Placental pericyte (primary cell): ENCODE measurements around the gene ADTRP. TPM values are rescaled to one million over a fixed set of nuclear protein-coding genes. Genes with fewer than 3 reads are reported as not detected.

Experiments
- small RNA-seq: library from RNA; depleted of rRNA; stranded (forward); fragments of <200 nt; gene quantifications from one replicate; pipeline ENCODE3, GENCODE V24; 2012; ENCODE audit warnings: low replicate concordance
- total RNA-seq: library from RNA; depleted of rRNA; stranded (reverse); fragments of >200 nt; gene quantifications from 2 replicates; pipeline ENCODE4 v1.2.3, GENCODE V29; 2012

The ADTRP gene
- total RNA-seq: 2.4 and 2.8 TPM in 2 replicates

GRCh38 chr6:11778648-11779328 is at the start of gene ADTRP:
Gene ADTRP (minus strand): TSS chr6:11778803. CDS start chr6:11778759, 44 bp downstream.

Small RNA genes within 50 kb of the gene (small RNA-seq; reads per million reads assigned to genes)
- not detected for gene RF00272

Other genes starting within 250 kb of the ADTRP start
- 1.1 and 3.1 TPM in 2 replicates for gene TMEM170B, start 241.1 kb downstream of the ADTRP start, total RNA-seq
- gene HIVEP1, start 233.5 kb upstream of the ADTRP start, total RNA-seq: 14.6 and 19.0 TPM in 2 replicates